ENCODE data around the gene MYBPC1.

- TF ChIP-seq CTCF (conservative IDR thresholded peaks at IDR 0.05 in 1 of 2, IDR thresholded peaks at IDR 0.05 in 1 of 2; ENCODE audit: extremely low read depth in 1 of 2, insufficient read depth in 1 of 2, low read depth in 1 of 2, low read length in 2 of 2) (no peak), EZH2 (IDR thresholded peaks at IDR 0.05; ENCODE audit: borderline replicate concordance, low read length) (no peak)
Observed at GRCh38 chr12:101697930-101698799, 103.4 kb downstream of the MYBPC1 start.
